HG03469 (cell line): ENCODE measurements around the gene ARSK.
A peak's percentile ranks its signal among the peaks of the same experiment; 100 is the strongest.

Experiments used
- ATAC-seq: cut with Tn5 transposase; IDR thresholded peaks from one replicate; pipeline ENCODE4 v1.9.1; 2021; ENCODE audit warnings: mild to moderate bottlenecking, moderate library complexity, moderate number of reproducible peaks; ENCODE audit not compliant: unreplicated experiment

The ARSK gene

GRCh38 chr5:95563367-95563766 lies 8.5 kb downstream of the ARSK start:
- no peak for ATAC-seq

- ATAC-seq, result no peak
Measured at GRCh38 chr5:95564450-95564849, 9.5 kb downstream of the ARSK start.

- no peak for ATAC-seq
Measured at GRCh38 chr5:95565280-95565920, 10.5 kb downstream of the ARSK start.

GRCh38 chr5:95572016-95572415 lies 17.1 kb downstream of the ARSK start:
- ATAC-seq, result no peak

- ATAC-seq, result no peak
Measured at GRCh38 chr5:95581576-95581975, 26.7 kb downstream of the ARSK start.

GRCh38 chr5:95583992-95584391 lies 29.1 kb downstream of the ARSK start:
- no peak for ATAC-seq

GRCh38 chr5:95590880-95591279 lies 36.0 kb downstream of the ARSK start:
- no peak for ATAC-seq

GRCh38 chr5:95591490-95591901 lies 36.6 kb downstream of the ARSK start:
- peak; percentile 87 for ATAC-seq

- ATAC-seq, result no peak
Measured at GRCh38 chr5:95595289-95595931, 40.5 kb downstream of the ARSK start.

- ATAC-seq, result no peak
Measured at GRCh38 chr5:95599252-95599651, 44.4 kb downstream of the ARSK start.

GRCh38 chr5:95600557-95600956 lies 45.7 kb downstream of the ARSK start:
- no peak for ATAC-seq

GRCh38 chr5:95605786-95606185 lies 50.9 kb downstream of the ARSK start:
- ATAC-seq, result no peak

GRCh38 chr5:95606419-95606818 lies 51.5 kb downstream of the ARSK start:
- ATAC-seq, result no peak

- no peak for ATAC-seq
Measured at GRCh38 chr5:95609711-95610110, 54.8 kb downstream of the ARSK start.

GRCh38 chr5:95610546-95610945 lies 55.6 kb downstream of the ARSK start:
- ATAC-seq, result no peak

GRCh38 chr5:95611396-95611795 lies 56.5 kb downstream of the ARSK start:
- ATAC-seq, result no peak

- ATAC-seq, result no peak
Measured at GRCh38 chr5:95613514-95613913, 58.6 kb downstream of the ARSK start.

GRCh38 chr5:95615164-95615467 lies 60.2 kb downstream of the ARSK start:
- ATAC-seq, result peak; percentile 47

- ATAC-seq, result no peak
Measured at GRCh38 chr5:95617057-95617456, 62.2 kb downstream of the ARSK start.

- no peak for ATAC-seq
Measured at GRCh38 chr5:95619096-95619495, 64.2 kb downstream of the ARSK start.

GRCh38 chr5:95619514-95620029 lies 64.7 kb downstream of the ARSK start:
- no peak for ATAC-seq

- ATAC-seq, result peak; percentile 31
Measured at GRCh38 chr5:95620030-95620869, 65.3 kb downstream of the ARSK start, which contains the start of gene GPR150. TSS of gene GPR150 (plus strand) at chr5:95620087. CDS start at chr5:95620276, 189 bp downstream.
